HG03342 (cell line): ENCODE measurements around the gene GNG7.

Experiments
- ATAC-seq: cut with Tn5 transposase; IDR thresholded peaks from one replicate; pipeline ENCODE4 v1.9.1; 2021; ENCODE audit warnings: mild to moderate bottlenecking, moderate library complexity; ENCODE audit not compliant: unreplicated experiment

Gene GNG7

GRCh38 chr19:2726904-2727639 lies 24.6 kb upstream of the GNG7 start:
- ATAC-seq: no peak

GRCh38 chr19:2726160-2726855 lies 23.8 kb upstream of the GNG7 start:
- ATAC-seq: no peak

GRCh38 chr19:2724148-2724557 lies 21.7 kb upstream of the GNG7 start:
- no peak for ATAC-seq

GRCh38 chr19:2723747-2724146 lies 21.3 kb upstream of the GNG7 start:
- no peak for ATAC-seq

GRCh38 chr19:2723345-2723715 lies 20.8 kb upstream of the GNG7 start:
- no peak for ATAC-seq

- no peak for ATAC-seq
Measured at GRCh38 chr19:2722541-2723344, 20.2 kb upstream of the GNG7 start.

- ATAC-seq: no peak
Measured at GRCh38 chr19:2721570-2722540, 19.4 kb upstream of the GNG7 start.

GRCh38 chr19:2720777-2721569 lies 18.5 kb upstream of the GNG7 start, which contains the start of gene DIRAS1:
TSS of gene DIRAS1 (minus strand) at chr19:2721372. CDS start at chr19:2717806, 3,566 bp downstream.
- no peak for ATAC-seq

- ATAC-seq: no peak
Measured at GRCh38 chr19:2719920-2720776, 17.7 kb upstream of the GNG7 start.

- ATAC-seq: no peak
Measured at GRCh38 chr19:2719232-2719735, 16.8 kb upstream of the GNG7 start.

- ATAC-seq: no peak
Measured at GRCh38 chr19:2717638-2718541, 15.4 kb upstream of the GNG7 start.

GRCh38 chr19:2716722-2717637 lies 14.5 kb upstream of the GNG7 start:
- no peak for ATAC-seq

GRCh38 chr19:2716275-2716650 lies 13.8 kb upstream of the GNG7 start:
- no peak for ATAC-seq

- no peak for ATAC-seq
Measured at GRCh38 chr19:2715470-2716274, 13.2 kb upstream of the GNG7 start.

GRCh38 chr19:2714531-2715269 lies 12.2 kb upstream of the GNG7 start:
- no peak for ATAC-seq
